ENCODE data around the gene RIC1. TPM values are rescaled to one million over a fixed set of nuclear protein-coding genes. Genes with fewer than 3 reads are reported as not detected.

The RIC1 gene
- total RNA-seq, 1 experiment from 2014 or later = 13.8 TPM

DNA sequence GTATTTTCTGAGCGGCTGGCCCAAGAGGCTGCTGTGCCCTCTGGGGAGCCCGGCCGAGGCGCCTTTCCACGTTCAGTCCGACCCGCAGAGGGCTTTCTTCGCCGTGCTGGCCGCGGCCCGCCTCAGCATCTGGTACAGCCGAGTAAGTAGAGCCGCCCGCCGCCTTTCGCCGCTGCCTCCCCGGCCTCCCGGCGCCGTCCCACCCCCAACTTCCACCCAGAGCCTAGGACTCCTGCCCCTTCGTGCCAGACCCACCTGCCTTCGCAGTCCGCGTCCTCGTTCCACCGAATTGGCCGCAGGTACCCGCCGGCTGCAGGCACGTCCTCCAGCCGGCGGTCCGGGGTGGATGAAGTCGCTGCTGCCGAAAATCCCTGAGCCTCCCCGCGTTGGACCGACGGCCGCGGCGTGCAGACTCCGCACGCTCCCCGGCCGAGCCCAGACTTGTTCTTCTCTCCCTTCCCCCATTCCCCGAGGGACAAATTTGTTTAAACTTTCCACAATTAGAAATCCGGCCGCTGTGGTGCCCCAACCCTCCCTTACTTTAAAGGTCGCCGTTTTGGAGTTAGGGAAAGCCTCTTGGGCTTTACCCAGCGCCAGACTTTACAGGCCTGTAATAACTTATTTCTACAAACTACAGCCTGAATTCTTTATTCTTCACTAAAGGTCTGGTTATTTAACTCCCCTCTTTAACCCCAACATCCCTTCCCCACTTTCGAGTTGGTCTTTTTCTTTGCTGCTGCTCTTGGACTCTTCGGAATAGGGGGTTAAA, 589 bp downstream of the RIC1 start:
- intact Hi-C loops (cut with micrococcal nuclease; ENCODE audit: unreplicated experiment) = no loop called here
- Histone ChIP-seq H3K27me3 (ENCODE audit: insufficient read depth, low read depth) (no peaks in the 10 kb centered on the region), H3K4me3 (peak overlapping the region; percentile 83), H3K4me2 (peak overlapping the region; percentile 86), H4K20me1 (ENCODE audit: insufficient read depth) (no peaks in the 10 kb centered on the region), H3K9me3 (ENCODE audit: insufficient read depth, low read depth) (no peaks in the 10 kb centered on the region), H3K9me2 (ENCODE audit: insufficient read depth) (no peaks in the 10 kb centered on the region), H3K79me2 (ENCODE audit: low read depth) (peaks cover 62% of the 10 kb centered on the region), H3K27ac (peak overlapping the region; percentile 34; the same call in 1 of the 2 replicates), H3K36me3 (ENCODE audit: low read depth) (no peaks in the 10 kb centered on the region), H3K4me1 (replicated peaks; ENCODE audit: insufficient read depth) (peaks cover 46% of the 10 kb centered on the region), H2AFZ (peak overlapping the region; percentile 96), H3F3A (ENCODE audit: insufficient read depth, low read depth) (peaks cover 16% of the 10 kb centered on the region; the same call in 1 of the 2 replicates)
- peak in 1 of 2 experiments; percentile 19 for DNase-seq
- BruUV-seq (replicated peaks) = no TSS peak
- ChIA-PET CTCF (no interaction called here), POLR2A (ENCODE audit: unreplicated experiment) (no interaction called here)
- TF ChIP-seq, protein P1, sequence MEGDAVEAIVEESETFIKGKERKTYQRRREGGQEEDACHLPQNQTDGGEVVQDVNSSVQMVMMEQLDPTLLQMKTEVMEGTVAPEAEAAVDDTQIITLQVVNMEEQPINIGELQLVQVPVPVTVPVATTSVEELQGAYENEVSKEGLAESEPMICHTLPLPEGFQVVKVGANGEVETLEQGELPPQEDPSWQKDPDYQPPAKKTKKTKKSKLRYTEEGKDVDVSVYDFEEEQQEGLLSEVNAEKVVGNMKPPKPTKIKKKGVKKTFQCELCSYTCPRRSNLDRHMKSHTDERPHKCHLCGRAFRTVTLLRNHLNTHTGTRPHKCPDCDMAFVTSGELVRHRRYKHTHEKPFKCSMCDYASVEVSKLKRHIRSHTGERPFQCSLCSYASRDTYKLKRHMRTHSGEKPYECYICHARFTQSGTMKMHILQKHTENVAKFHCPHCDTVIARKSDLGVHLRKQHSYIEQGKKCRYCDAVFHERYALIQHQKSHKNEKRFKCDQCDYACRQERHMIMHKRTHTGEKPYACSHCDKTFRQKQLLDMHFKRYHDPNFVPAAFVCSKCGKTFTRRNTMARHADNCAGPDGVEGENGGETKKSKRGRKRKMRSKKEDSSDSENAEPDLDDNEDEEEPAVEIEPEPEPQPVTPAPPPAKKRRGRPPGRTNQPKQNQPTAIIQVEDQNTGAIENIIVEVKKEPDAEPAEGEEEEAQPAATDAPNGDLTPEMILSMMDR (conservative IDR thresholded peaks at IDR 0.05) = no peak
- no peak for TF ChIP-seq EZH2 (IDR thresholded peaks at IDR 0.05; ENCODE audit: low read depth)

DNA sequence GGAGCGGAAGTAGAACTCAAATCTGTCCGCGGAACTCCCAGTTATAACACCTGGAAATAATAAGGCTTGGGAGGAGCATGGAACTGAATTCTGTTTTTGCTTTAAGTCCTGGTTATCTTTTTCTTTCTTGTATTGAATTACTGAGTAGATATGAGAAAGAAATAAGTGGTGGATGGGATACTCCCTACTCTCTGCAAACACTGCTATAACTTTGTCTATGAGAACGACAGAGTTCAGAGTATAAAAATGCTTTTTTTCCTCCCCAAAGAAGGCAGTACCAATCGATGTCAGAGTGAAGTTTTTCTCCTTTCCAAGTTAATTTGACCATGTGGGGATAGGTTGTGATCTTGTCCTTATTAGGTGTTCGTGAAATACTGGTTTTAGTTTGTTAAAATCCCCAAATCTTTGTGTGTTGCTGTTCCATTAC, 1.2 kb downstream of the RIC1 start:
- no peak for TF ChIP-seq EZH2 (IDR thresholded peaks at IDR 0.05; ENCODE audit: low read depth)
- TF ChIP-seq, protein P1 (conservative IDR thresholded peaks at IDR 0.05) = no peak
- Histone ChIP-seq H3K9me2 (ENCODE audit: insufficient read depth) (no peaks in the 10 kb centered on the region), H3K79me2 (ENCODE audit: low read depth) (peaks cover 66% of the 10 kb centered on the region), H3F3A (ENCODE audit: insufficient read depth, low read depth) (peaks cover 16% of the 10 kb centered on the region; the same call in 1 of the 2 replicates), H3K4me3 (peak overlapping the region; percentile 83), H4K20me1 (ENCODE audit: insufficient read depth) (no peaks in the 10 kb centered on the region), H3K4me2 (peak overlapping the region; percentile 86), H3K9me3 (ENCODE audit: insufficient read depth, low read depth) (0 out of 2 replicates have a peak, but pooled peaks cover 6% of the 10 kb centered on the region), H3K4me1 (replicated peaks; ENCODE audit: insufficient read depth) (peaks cover 46% of the 10 kb centered on the region), H3K27ac (0 out of 2 replicates have a peak overlapping the region, but pooled peaks have one; percentile 34), H3K36me3 (ENCODE audit: low read depth) (no peaks in the 10 kb centered on the region), H3K27me3 (ENCODE audit: insufficient read depth, low read depth) (no peaks in the 10 kb centered on the region), H2AFZ (peak overlapping the region; percentile 96)
- DNase-seq = no peak
- POLR2A ChIA-PET (ENCODE audit: unreplicated experiment) = no interaction called here
- CTCF ChIA-PET = no interaction called here
- BruUV-seq (replicated peaks) = TSS peak; percentile 69
- intact Hi-C loops (cut with micrococcal nuclease; ENCODE audit: unreplicated experiment) = no loop called here

DNA sequence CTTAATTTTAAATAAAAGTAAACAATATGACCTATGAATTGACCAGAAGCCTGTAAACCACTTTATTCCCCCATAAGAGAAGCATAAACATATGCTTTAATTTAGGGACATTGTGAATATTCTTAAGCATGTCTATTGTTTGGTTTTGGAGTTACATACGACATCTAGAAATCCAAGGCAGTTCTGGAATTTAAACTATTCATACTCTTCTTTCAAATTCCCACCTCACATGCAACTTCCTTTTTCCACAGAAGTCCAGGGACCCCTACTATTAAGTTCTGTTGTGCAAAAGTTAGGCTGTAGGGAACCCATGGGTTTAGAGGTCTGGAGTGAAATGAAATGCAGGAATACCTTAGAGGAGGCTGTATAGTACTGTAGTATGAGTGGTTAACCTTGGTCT, 2.1 kb downstream of the RIC1 start:
- Histone ChIP-seq H2AFZ (no peak overlapping the region), H3K4me3 (peak overlapping the region; percentile 83; the same call in 1 of the 2 replicates), H3K79me2 (ENCODE audit: low read depth) (peaks cover 75% of the 10 kb centered on the region), H3K27ac (no peak overlapping the region), H3K36me3 (ENCODE audit: low read depth) (no peaks in the 10 kb centered on the region), H4K20me1 (ENCODE audit: insufficient read depth) (no peaks in the 10 kb centered on the region), H3F3A (ENCODE audit: insufficient read depth, low read depth) (peaks cover 16% of the 10 kb centered on the region; the same call in 1 of the 2 replicates), H3K9me3 (ENCODE audit: insufficient read depth, low read depth) (0 out of 2 replicates have a peak, but pooled peaks cover 7% of the 10 kb centered on the region), H3K4me1 (replicated peaks; ENCODE audit: insufficient read depth) (peaks cover 46% of the 10 kb centered on the region), H3K27me3 (ENCODE audit: insufficient read depth, low read depth) (no peaks in the 10 kb centered on the region), H3K9me2 (ENCODE audit: insufficient read depth) (no peaks in the 10 kb centered on the region), H3K4me2 (peak overlapping the region; percentile 86)
- intact Hi-C loops (cut with micrococcal nuclease; ENCODE audit: unreplicated experiment) = no loop called here
- ChIA-PET POLR2A (ENCODE audit: unreplicated experiment) (no interaction called here), CTCF (no interaction called here)
- TF ChIP-seq, protein P1 (conservative IDR thresholded peaks at IDR 0.05) = no peak
- TF ChIP-seq EZH2 (IDR thresholded peaks at IDR 0.05; ENCODE audit: low read depth) = no peak
- no TSS peak for BruUV-seq (replicated peaks)
- no peak for DNase-seq
